ENCODE data around the gene NCS1. TPM values are rescaled to one million over a fixed set of nuclear protein-coding genes. Genes with fewer than 3 reads are reported as not detected.

The NCS1 gene
- total RNA-seq, 1 experiment from 2014 or later, result 68.7 TPM

- no peaks in the 10 kb centered on the region for H3K9me2 ChIP-seq (ENCODE audit: insufficient read depth)
- TF ChIP-seq EZH2 (IDR thresholded peaks at IDR 0.05) (no peak), RAD21 (IDR thresholded peaks at IDR 0.05; ENCODE audit: low read depth) (no peak), REST (IDR thresholded peaks at IDR 0.05; ENCODE audit: low read depth) (no peak), TCF7L2 (IDR thresholded peaks at IDR 0.05; ENCODE audit: borderline replicate concordance, extremely low read depth, insufficient read depth, insufficient read length) (no peak), SIN3A (IDR thresholded peaks at IDR 0.05; ENCODE audit: low read depth) (no peak), ATF3 (IDR thresholded peaks at IDR 0.05) (no peak), ZFX (IDR thresholded peaks at IDR 0.05) (no peak), SRF (IDR thresholded peaks at IDR 0.05; ENCODE audit: low read depth) (no peak), JUND (IDR thresholded peaks at IDR 0.05) (no peak), CBX3 (IDR thresholded peaks at IDR 0.05; ENCODE audit: low read depth) (no peak), POLR2AphosphoS5 (IDR thresholded peaks at IDR 0.05; ENCODE audit: low read depth, low read length) (no peak), FOSL1 (IDR thresholded peaks at IDR 0.05; ENCODE audit: low read depth) (no peak)
- TF ChIP-seq, protein P1, sequence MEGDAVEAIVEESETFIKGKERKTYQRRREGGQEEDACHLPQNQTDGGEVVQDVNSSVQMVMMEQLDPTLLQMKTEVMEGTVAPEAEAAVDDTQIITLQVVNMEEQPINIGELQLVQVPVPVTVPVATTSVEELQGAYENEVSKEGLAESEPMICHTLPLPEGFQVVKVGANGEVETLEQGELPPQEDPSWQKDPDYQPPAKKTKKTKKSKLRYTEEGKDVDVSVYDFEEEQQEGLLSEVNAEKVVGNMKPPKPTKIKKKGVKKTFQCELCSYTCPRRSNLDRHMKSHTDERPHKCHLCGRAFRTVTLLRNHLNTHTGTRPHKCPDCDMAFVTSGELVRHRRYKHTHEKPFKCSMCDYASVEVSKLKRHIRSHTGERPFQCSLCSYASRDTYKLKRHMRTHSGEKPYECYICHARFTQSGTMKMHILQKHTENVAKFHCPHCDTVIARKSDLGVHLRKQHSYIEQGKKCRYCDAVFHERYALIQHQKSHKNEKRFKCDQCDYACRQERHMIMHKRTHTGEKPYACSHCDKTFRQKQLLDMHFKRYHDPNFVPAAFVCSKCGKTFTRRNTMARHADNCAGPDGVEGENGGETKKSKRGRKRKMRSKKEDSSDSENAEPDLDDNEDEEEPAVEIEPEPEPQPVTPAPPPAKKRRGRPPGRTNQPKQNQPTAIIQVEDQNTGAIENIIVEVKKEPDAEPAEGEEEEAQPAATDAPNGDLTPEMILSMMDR (IDR thresholded peaks at IDR 0.05 in 2 of 3, conservative IDR thresholded peaks at IDR 0.05 in 1 of 3; ENCODE audit: borderline replicate concordance in 1 of 3, insufficient read depth in 1 of 3, low read depth in 2 of 3, low read length in 2 of 3), result no peak
- no peaks in the 10 kb centered on the region for H3K9me3 ChIP-seq (ENCODE audit: control insufficient read depth in 1 of 2, insufficient read depth in 1 of 2, low read depth in 1 of 2, low read length in 2 of 2)
- RAD21 ChIA-PET (ENCODE audit: low non-redundant PET in 1 of 2, low total read pairs in 2 of 2, uncharacterized antibody in 2 of 2, unreplicated experiment in 2 of 2), result no interaction called here
- H3K4me3 ChIP-seq (replicated peaks in 1 of 2; ENCODE audit: low read depth in 1 of 2, low read length in 2 of 2), result no peak overlapping the region
- H3K79me2 ChIP-seq (ENCODE audit: insufficient read depth, low read length), result peaks cover 3% of the 10 kb centered on the region; the same call in 1 of the 2 replicates
- CTCF ChIA-PET, result no interaction called here
- ATAC-seq (no peak), DNase-seq (ENCODE audit: low read depth, low spot score) (no peak)
- peaks cover 8 to 17% of the 10 kb centered on the region in 2 experiments; a peak in 3 of 4 replicates for H3K36me3 ChIP-seq (ENCODE audit: control insufficient read depth in 1 of 2, insufficient read depth in 2 of 2, low read length in 2 of 2)
- BruUV-seq (replicated peaks), result no TSS peak
- no peaks in the 10 kb centered on the region for H3K4me1 ChIP-seq (ENCODE audit: control insufficient read depth in 1 of 2, insufficient read depth in 2 of 2, low read length in 2 of 2)
- H3K27ac ChIP-seq (ENCODE audit: low read depth, low read length), result no peak overlapping the region
- no peaks in the 10 kb centered on the region for H3K27me3 ChIP-seq (ENCODE audit: insufficient read depth, low read length)
- H3K9ac ChIP-seq (ENCODE audit: low read length), result no peak overlapping the region
- intact Hi-C loops (cut with micrococcal nuclease), result no loop called here
- POLR2A ChIA-PET, result no interaction called here
- H2AFZ ChIP-seq (ENCODE audit: low read depth, low read length, poor library complexity, severe bottlenecking), result no peak overlapping the region
- no peak overlapping the region for H3K4me2 ChIP-seq (ENCODE audit: low read length)
- no peaks in the 10 kb centered on the region for H4K20me1 ChIP-seq (ENCODE audit: insufficient read depth)
Measured at GRCh38 chr9:130220352-130220751, 48.1 kb downstream of the NCS1 start.
